Measurements from ENCODE around the gene BPIFB4. TPM values are rescaled to one million over a fixed set of nuclear protein-coding genes. Genes with fewer than 3 reads are reported as not detected.

BPIFB4 gene
- polyA plus RNA-seq, 1 donor (not counting 4 experiments of a cell fraction or from before 2014, with no cell fraction given) = not detected

DNA sequence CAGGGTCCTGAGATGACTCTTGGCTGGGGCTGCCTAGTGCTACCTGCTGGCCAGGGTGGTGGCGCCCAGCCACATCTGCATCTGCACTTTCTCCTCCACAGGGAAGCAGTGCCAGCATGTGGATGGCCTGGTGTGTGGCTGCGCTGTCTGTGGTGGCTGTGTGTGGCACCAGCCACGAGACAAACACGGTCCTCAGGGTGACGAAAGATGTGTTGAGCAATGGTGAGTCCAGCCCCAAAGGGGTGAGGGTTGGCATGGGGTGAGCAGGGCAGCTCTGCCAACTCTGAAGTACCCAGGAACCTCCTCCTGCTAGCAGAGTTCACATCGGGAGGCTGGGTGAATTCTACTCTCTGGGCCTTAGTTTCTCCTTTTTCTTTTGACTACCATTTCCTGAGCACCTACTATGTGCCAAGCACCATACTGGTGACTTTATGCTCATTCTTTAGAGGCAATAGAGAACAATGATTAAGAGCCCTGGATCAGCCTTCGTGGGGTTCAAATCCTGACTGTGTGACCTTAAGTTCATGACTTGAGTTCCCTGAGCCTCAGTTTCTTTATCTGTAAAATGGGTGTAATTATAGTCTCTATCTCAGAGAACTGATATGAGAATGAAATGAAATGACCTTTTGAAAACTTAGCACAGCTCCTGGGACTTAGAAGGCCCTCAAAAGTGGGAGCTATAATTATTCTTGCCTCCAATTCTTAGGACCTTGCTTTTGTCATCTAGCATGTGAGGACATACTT lies 2.1 kb downstream of the BPIFB4 start:
- H3K27ac ChIP-seq (ENCODE audit: control insufficient read depth, insufficient read depth, low read length) = no peak overlapping the region
- H3K9ac ChIP-seq (ENCODE audit: control insufficient read depth, extremely low read depth, insufficient read depth, low read length) = no peak overlapping the region
- H3K4me2 ChIP-seq (ENCODE audit: control insufficient read depth, extremely low read depth, insufficient read depth, low read depth, low read length) = no peak overlapping the region
- TF ChIP-seq, protein P1, sequence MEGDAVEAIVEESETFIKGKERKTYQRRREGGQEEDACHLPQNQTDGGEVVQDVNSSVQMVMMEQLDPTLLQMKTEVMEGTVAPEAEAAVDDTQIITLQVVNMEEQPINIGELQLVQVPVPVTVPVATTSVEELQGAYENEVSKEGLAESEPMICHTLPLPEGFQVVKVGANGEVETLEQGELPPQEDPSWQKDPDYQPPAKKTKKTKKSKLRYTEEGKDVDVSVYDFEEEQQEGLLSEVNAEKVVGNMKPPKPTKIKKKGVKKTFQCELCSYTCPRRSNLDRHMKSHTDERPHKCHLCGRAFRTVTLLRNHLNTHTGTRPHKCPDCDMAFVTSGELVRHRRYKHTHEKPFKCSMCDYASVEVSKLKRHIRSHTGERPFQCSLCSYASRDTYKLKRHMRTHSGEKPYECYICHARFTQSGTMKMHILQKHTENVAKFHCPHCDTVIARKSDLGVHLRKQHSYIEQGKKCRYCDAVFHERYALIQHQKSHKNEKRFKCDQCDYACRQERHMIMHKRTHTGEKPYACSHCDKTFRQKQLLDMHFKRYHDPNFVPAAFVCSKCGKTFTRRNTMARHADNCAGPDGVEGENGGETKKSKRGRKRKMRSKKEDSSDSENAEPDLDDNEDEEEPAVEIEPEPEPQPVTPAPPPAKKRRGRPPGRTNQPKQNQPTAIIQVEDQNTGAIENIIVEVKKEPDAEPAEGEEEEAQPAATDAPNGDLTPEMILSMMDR (optimal IDR thresholded peaks at IDR 0.05 in 1 of 3, IDR thresholded peaks at IDR 0.05 in 1 of 3, conservative IDR thresholded peaks at IDR 0.05 in 1 of 3; ENCODE audit: extremely low read depth in 1 of 3, insufficient read depth in 2 of 3, low read length in 3 of 3) = no peak
- no peak for TF ChIP-seq EZH2 (IDR thresholded peaks at IDR 0.05; ENCODE audit: low read length)
- H3K4me3 ChIP-seq (ENCODE audit: control insufficient read depth in 2 of 3, extremely low read depth in 1 of 3, insufficient read depth in 2 of 3, low read depth in 1 of 3, low read length in 3 of 3) = no peak overlapping the region
- H3K4me1 ChIP-seq (ENCODE audit: control insufficient read depth, extremely low read depth, insufficient read depth, low read length) = no peaks in the 10 kb centered on the region
- no peak for DNase-seq (ENCODE audit: low read depth, low spot score)
- no peaks in the 10 kb centered on the region for H3K9me3 ChIP-seq (ENCODE audit: control insufficient read depth, low read depth, low read length)
- FAIRE-seq = no peak
- no peaks in the 10 kb centered on the region for H3K36me3 ChIP-seq (ENCODE audit: control insufficient read depth in 2 of 2, extremely low read depth in 1 of 2, insufficient read depth in 2 of 2, low read length in 2 of 2)
- H2AFZ ChIP-seq (ENCODE audit: control insufficient read depth, low read length) = no peak overlapping the region
- no peaks in the 10 kb centered on the region for H4K20me1 ChIP-seq (ENCODE audit: control insufficient read depth, extremely low read depth, insufficient read depth, low read length)
- dilution Hi-C loops (cut with MboI; ENCODE audit: extremely low pct_ligation_motif_present, low sequenced_read_pairs) = no loop called here
- H3K79me2 ChIP-seq (ENCODE audit: control insufficient read depth, insufficient read depth, low read length) = no peaks in the 10 kb centered on the region
- H3K27me3 ChIP-seq (ENCODE audit: control insufficient read depth, extremely low read depth, insufficient read depth, low read length) = peaks cover 4% of the 10 kb centered on the region
- H3K9me1 ChIP-seq (ENCODE audit: control insufficient read depth, extremely low read depth, insufficient read depth, low read length) = no peaks in the 10 kb centered on the region

DNA sequence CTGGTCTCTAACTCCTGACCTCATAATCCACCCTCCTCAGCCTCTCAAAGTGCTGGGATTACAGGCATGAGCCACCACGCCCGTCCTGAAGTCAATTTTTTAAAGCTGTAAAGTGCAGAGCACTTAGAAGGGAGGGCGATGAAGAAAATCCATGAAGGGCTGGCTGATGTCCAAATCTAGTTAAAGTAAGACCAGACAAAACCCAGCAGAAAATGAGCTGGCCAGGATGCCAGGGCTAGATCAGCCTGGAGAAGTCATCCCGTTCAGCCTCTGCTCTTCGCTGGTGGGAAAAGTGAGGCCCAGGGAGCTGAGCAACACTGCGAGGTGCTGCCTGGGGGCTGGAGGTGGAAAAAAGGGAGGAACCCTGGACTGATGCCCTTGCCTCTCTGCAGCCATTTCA lies 3.1 kb downstream of the BPIFB4 start:
- no peak for FAIRE-seq
- no peak overlapping the region for H3K4me2 ChIP-seq (ENCODE audit: control insufficient read depth, extremely low read depth, insufficient read depth, low read depth, low read length)
- DNase-seq (ENCODE audit: low read depth, low spot score) = no peak
- H3K9ac ChIP-seq (ENCODE audit: control insufficient read depth, extremely low read depth, insufficient read depth, low read length) = no peak overlapping the region
- H3K4me1 ChIP-seq (ENCODE audit: control insufficient read depth, extremely low read depth, insufficient read depth, low read length) = no peaks in the 10 kb centered on the region
- no peaks in the 10 kb centered on the region for H3K9me1 ChIP-seq (ENCODE audit: control insufficient read depth, extremely low read depth, insufficient read depth, low read length)
- H3K9me3 ChIP-seq (ENCODE audit: control insufficient read depth, low read depth, low read length) = no peaks in the 10 kb centered on the region
- H2AFZ ChIP-seq (ENCODE audit: control insufficient read depth, low read length) = no peak overlapping the region
- no peaks in the 10 kb centered on the region for H4K20me1 ChIP-seq (ENCODE audit: control insufficient read depth, extremely low read depth, insufficient read depth, low read length)
- dilution Hi-C loops (cut with MboI; ENCODE audit: extremely low pct_ligation_motif_present, low sequenced_read_pairs) = no loop called here
- H3K4me3 ChIP-seq (ENCODE audit: control insufficient read depth in 2 of 3, extremely low read depth in 1 of 3, insufficient read depth in 2 of 3, low read depth in 1 of 3, low read length in 3 of 3) = no peak overlapping the region
- TF ChIP-seq EZH2 (IDR thresholded peaks at IDR 0.05; ENCODE audit: low read length) = no peak
- TF ChIP-seq, protein P1 (optimal IDR thresholded peaks at IDR 0.05 in 1 of 3, IDR thresholded peaks at IDR 0.05 in 1 of 3, conservative IDR thresholded peaks at IDR 0.05 in 1 of 3; ENCODE audit: extremely low read depth in 1 of 3, insufficient read depth in 2 of 3, low read length in 3 of 3) = no peak
- no peaks in the 10 kb centered on the region for H3K79me2 ChIP-seq (ENCODE audit: control insufficient read depth, insufficient read depth, low read length)
- no peaks in the 10 kb centered on the region for H3K36me3 ChIP-seq (ENCODE audit: control insufficient read depth in 2 of 2, extremely low read depth in 1 of 2, insufficient read depth in 2 of 2, low read length in 2 of 2)
- peaks cover 2% of the 10 kb centered on the region for H3K27me3 ChIP-seq (ENCODE audit: control insufficient read depth, extremely low read depth, insufficient read depth, low read length)
- H3K27ac ChIP-seq (ENCODE audit: control insufficient read depth, insufficient read depth, low read length) = no peak overlapping the region
